K562 (cell line): Measurements from ENCODE around the gene FBXW10. TPM values are rescaled to one million over a fixed set of nuclear protein-coding genes. Genes with fewer than 3 reads are reported as not detected.
"Not testable (repeated sequence)": the region's sequence is repeated elsewhere in the genome, so short reads cannot be mapped to it uniquely, and the experiment has no call there.

Source experiments
- CREB3L1 ChIP-seq: fragments of 450-650 bp; IDR thresholded peaks from 2 replicates; pipeline ENCODE4 v1.6.1; 2014; ENCODE audit warnings: low read depth, mild to moderate bottlenecking, moderate library complexity, borderline replicate concordance
- CXXC5 ChIP-seq: fragments of 250-450 bp; sonication (Bioruptor Pico); IDR thresholded peaks from 2 replicates; pipeline ENCODE4 v1.8.0; 2022; ENCODE audit warnings: inconsistent platforms, mild to moderate bottlenecking, moderate library complexity
- EGR1 ChIP-seq: fragments of 450-650 bp; conservative IDR thresholded peaks from 2 replicates; pipeline ENCODE4 v1.6.1; 2017; ENCODE audit warnings: mild to moderate bottlenecking
- ELF1 ChIP-seq: fragments of 200-800 bp; sonication (Bioruptor generic); IDR thresholded peaks from 2 replicates; pipeline ENCODE4 v1.6.1; 2016; ENCODE audit warnings: missing genetic modification characterization, missing compliant biosample characterization
- EP400 ChIP-seq: fragments of 450-650 bp; IDR thresholded peaks from 2 replicates; pipeline ENCODE4 v1.6.1; 2017; ENCODE audit warnings: antibody characterized with exemption, mild to moderate bottlenecking, moderate library complexity
- FOSL1 ChIP-seq: fragments of 200-800 bp; sonication (Bioruptor generic); conservative IDR thresholded peaks from 2 replicates; pipeline ENCODE4 v1.6.1; 2016; ENCODE audit warnings: missing genetic modification characterization, missing compliant biosample characterization
- GABPA ChIP-seq: fragments of 200-800 bp; sonication (Bioruptor generic); conservative IDR thresholded peaks from 2 replicates; pipeline ENCODE4 v1.6.1; 2016; ENCODE audit warnings: low read depth, missing genetic modification characterization, missing compliant biosample characterization
- GABPB1 ChIP-seq: sonication (generic); formaldehyde crosslinking; IDR thresholded peaks from 2 replicates; pipeline ENCODE4 v1.8.0; 2022; ENCODE audit warnings: mild to moderate bottlenecking, missing genetic modification reagents
- HCFC1 ChIP-seq: IDR thresholded peaks from 2 replicates; pipeline ENCODE4 v1.6.1; 2012; ENCODE audit warnings: low read depth, low read length, improper control_type of control experiment
- JUN ChIP-seq, 2 experiments: sonication (generic) in 1 of 2; formaldehyde crosslinking in 1 of 2; IDR thresholded peaks; 2 replicates each; pipeline versions ENCODE4 v1.6.1 to v1.8.0; 2012 to 2022; ENCODE audit warnings: borderline replicate concordance in 2 of 2, mild to moderate bottlenecking in 2 of 2, improper control_type of control experiment in 1 of 2, low read depth in 1 of 2, low read length in 1 of 2, missing genetic modification reagents in 1 of 2
- KDM4B ChIP-seq, 2 experiments: fragments of 450-650 bp in 1 of 2; sonication (generic) in 1 of 2; IDR thresholded peaks; 2 replicates each; pipeline ENCODE4 v1.6.1; 2016 to 2017; ENCODE audit warnings: borderline replicate concordance in 2 of 2, antibody characterized with exemption in 1 of 2, low read depth in 1 of 2, mild to moderate bottlenecking in 1 of 2
- MBD2 ChIP-seq: sonication (generic); IDR thresholded peaks from 2 replicates; pipeline ENCODE4 v1.6.1; 2016; ENCODE audit warnings: low read depth, borderline replicate concordance
- NCOA1 ChIP-seq: fragments of 450-650 bp; IDR thresholded peaks from 2 replicates; pipeline ENCODE4 v1.6.1; 2016; ENCODE audit warnings: low read depth
- NR2C2 ChIP-seq, 2 experiments: fragments of 200-800 bp in 1 of 2; sonication (Bioruptor generic) in 1 of 2; sonication (generic) in 1 of 2; formaldehyde crosslinking in 1 of 2; IDR thresholded peaks; 2 replicates each; pipeline versions ENCODE4 v1.6.1 to v1.8.0; 2016 to 2022; ENCODE audit warnings: mild to moderate bottlenecking in 1 of 2, missing compliant biosample characterization in 1 of 2, missing genetic modification characterization in 1 of 2, missing genetic modification reagents in 1 of 2
- SUPT5H ChIP-seq: fragments of 450-650 bp; IDR thresholded peaks from 2 replicates; pipeline ENCODE4 v1.6.1; 2016
- TFAP4 ChIP-seq: sonication (generic); formaldehyde crosslinking; IDR thresholded peaks from 2 replicates; pipeline ENCODE4 v1.8.0; 2022; ENCODE audit warnings: missing genetic modification reagents, mild to moderate bottlenecking, moderate library complexity, borderline replicate concordance
- TRIM24 ChIP-seq, 2 experiments: fragments of 450-650 bp; IDR thresholded peaks; 2 replicates each; pipeline ENCODE4 v1.6.1; 2016
- polyA plus RNA-seq, 8 experiments: library from polyadenylated mRNA; depleted of rRNA in 4 of 8; stranded (reverse) in 5 of 8; unstranded in 3 of 8; fragments of >200 nt; fragmentation: Nextera tagmentation in 2 of 8; fragmentation: Illumina TruSeq in 1 of 8; extraction: Ambion mirVana in 2 of 8; extraction: Trizol in 1 of 8; gene quantifications; 2 replicates each; pipeline versions ENCODE4 v1.2.1 to v1.2.3, GENCODE V29; 2011 to 2014; ENCODE audit warnings: inconsistent platforms in 1 of 8, missing spikeins in 1 of 8
- total RNA-seq, 7 experiments: library from RNA; depleted of rRNA in 6 of 7; stranded (reverse); fragments of >200 nt in 6 of 7; fragmentation: Illumina TruSeq in 2 of 7; extraction: Trizol in 2 of 7; gene quantifications; 2 replicates each; pipeline versions ENCODE4 v1.2.1 to v1.2.3, GENCODE V29; 2011 to 2021; ENCODE audit warnings: low replicate concordance in 1 of 7
- TF ChIP-seq, protein P1 (sequence below), 3 experiments: fragments of 200-800 bp in 1 of 3; fragments of 250-450 bp in 1 of 3; fragments of 450-650 bp in 1 of 3; sonication (Bioruptor Pico) in 1 of 3; sonication (Bioruptor generic) in 1 of 3; formaldehyde crosslinking in 1 of 3; IDR thresholded peaks; 2 replicates each; pipeline versions ENCODE4 v1.6.1 to v1.8.0; 2016 to 2022; ENCODE audit warnings: mild to moderate bottlenecking in 2 of 3, missing genetic modification characterization in 2 of 3, missing compliant biosample characterization in 1 of 3, moderate library complexity in 1 of 3

FBXW10 gene
- total and polyA plus RNA-seq, 9 of the 15 experiments (the other 6 are each of a cell fraction or from before 2014, with no cell fraction given): not detected

DNA sequence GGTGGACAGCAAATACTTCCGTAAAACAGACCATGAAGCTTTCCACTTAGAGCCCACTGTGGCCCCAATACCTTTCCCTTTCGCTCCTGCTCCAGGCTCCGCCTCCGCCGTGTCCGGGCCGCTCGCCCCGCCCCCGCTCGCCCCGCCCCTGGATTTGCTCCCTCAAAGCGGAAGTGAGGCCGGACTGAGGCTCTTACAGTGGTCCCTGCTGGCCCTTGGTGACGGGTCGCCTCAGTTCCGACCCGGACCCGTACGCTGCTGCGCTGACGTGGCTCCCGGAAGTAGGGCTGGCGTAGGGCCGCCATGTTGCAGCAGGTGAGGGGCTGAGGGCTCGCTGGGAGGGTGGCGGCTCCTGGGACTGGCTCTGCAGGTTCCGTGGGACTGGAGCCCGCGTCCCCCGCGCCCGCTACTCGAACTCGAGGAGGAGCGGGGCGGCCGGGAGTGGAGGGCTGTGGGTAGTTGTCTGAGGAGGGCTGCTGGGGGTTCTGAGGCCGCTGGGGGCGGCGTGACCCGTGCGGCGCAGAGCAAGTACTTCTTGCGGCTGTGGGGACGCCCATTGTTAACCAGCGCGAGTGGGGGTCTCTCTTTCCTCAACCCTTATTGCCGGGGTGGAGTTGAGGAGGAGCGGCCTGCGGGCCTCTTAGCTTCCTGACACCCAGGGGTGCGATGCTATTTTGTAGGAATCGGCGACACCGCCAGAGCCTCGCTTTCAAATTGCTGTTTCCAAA lies 37.3 kb downstream of the FBXW10 start, which contains the start of gene TVP23B (continued):
- peak; percentile 98 for TF ChIP-seq CREB3L1
- TF ChIP-seq GABPA: peak; percentile 93
- TF ChIP-seq HCFC1: peak; percentile 79
- TF ChIP-seq FOSL1 (tag): 0 out of 2 replicates have a peak, but pooled peaks have one; percentile 20
- 0 out of 4 replicates have a peak, but pooled peaks of 1 of the 2 experiments have one; percentile 49 for TF ChIP-seq KDM4B (IDR thresholded peaks at IDR 0.05; ENCODE audit: borderline replicate concordance in 2 of 2, low read depth in 1 of 2)
- peak; percentile 43; the same call in 1 of the 2 replicates for TF ChIP-seq EGR1
- peak; percentile 32; the same call in 1 of the 2 replicates for TF ChIP-seq MBD2
- 0 out of 2 replicates have a peak, but pooled peaks have one; percentile 34 for TF ChIP-seq SUPT5H
- TF ChIP-seq TFAP4 (CRISPR knock-in tag): peak; percentile 66; the same call in 1 of the 2 replicates
- peak; percentile 91 for TF ChIP-seq EP400
- TF ChIP-seq JUN (IDR thresholded peaks at IDR 0.05; ENCODE audit: borderline replicate concordance, low read depth, low read length): peak; percentile 28; the same call in 1 of the 2 replicates
- not testable (repeated sequence) for TF ChIP-seq JUN (CRISPR knock-in tag; IDR thresholded peaks at IDR 0.05; ENCODE audit: borderline replicate concordance); NR2C2 (CRISPR knock-in tag; IDR thresholded peaks at IDR 0.05)
- TF ChIP-seq CXXC5 (CRISPR knock-in tag): peak; percentile 31
- TF ChIP-seq, protein P1, sequence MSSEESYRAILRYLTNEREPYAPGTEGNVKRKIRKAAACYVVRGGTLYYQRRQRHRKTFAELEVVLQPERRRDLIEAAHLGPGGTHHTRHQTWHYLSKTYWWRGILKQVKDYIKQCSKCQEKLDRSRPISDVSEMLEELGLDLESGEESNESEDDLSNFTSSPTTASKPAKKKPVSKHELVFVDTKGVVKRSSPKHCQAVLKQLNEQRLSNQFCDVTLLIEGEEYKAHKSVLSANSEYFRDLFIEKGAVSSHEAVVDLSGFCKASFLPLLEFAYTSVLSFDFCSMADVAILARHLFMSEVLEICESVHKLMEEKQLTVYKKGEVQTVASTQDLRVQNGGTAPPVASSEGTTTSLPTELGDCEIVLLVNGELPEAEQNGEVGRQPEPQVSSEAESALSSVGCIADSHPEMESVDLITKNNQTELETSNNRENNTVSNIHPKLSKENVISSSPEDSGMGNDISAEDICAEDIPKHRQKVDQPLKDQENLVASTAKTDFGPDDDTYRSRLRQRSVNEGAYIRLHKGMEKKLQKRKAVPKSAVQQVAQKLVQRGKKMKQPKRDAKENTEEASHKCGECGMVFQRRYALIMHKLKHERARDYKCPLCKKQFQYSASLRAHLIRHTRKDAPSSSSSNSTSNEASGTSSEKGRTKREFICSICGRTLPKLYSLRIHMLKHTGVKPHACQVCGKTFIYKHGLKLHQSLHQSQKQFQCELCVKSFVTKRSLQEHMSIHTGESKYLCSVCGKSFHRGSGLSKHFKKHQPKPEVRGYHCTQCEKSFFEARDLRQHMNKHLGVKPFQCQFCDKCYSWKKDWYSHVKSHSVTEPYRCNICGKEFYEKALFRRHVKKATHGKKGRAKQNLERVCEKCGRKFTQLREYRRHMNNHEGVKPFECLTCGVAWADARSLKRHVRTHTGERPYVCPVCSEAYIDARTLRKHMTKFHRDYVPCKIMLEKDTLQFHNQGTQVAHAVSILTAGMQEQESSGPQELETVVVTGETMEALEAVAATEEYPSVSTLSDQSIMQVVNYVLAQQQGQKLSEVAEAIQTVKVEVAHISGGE (CRISPR knock-in tag; IDR thresholded peaks at IDR 0.05): peak; percentile 89 to 97 (median 97)
- TF ChIP-seq TRIM24 (IDR thresholded peaks at IDR 0.05): peak in 1 of 2 experiments; percentile 80; a peak in 2 of 4 replicates
- peak; percentile 83 for TF ChIP-seq NCOA1
- TF ChIP-seq ELF1 (tag): peak; percentile 78
- peak; percentile 54; the same call in 1 of the 2 replicates for TF ChIP-seq NR2C2 (tag; IDR thresholded peaks at IDR 0.05)
- TF ChIP-seq GABPB1: peak; percentile 94
